ENCODE data around the gene SNX21.
"Not testable (repeated sequence)": the region's sequence is repeated elsewhere in the genome, so short reads cannot be mapped to it uniquely, and the experiment has no call there.

SNX21 gene

DNA sequence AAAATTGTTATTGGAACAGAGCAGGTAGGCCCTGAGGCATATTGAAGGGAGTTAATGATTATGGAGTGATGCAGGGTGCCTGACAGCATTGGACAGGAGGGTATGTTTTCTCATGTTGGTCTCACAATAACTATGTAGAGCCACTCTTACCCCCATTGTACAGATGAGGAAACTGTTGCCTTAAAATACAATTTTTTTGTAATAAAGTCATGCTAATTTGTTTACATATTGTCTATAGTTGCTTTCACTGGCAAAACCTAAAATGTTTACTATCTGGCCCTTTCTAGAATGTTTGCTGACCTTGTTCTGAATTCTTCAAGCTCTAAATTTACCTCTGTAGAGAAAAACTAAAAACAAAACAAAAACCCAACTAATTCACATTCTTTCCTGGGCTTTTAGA is 17.9 kb downstream of the SNX21 start:
- no peak for DNase-seq

DNA sequence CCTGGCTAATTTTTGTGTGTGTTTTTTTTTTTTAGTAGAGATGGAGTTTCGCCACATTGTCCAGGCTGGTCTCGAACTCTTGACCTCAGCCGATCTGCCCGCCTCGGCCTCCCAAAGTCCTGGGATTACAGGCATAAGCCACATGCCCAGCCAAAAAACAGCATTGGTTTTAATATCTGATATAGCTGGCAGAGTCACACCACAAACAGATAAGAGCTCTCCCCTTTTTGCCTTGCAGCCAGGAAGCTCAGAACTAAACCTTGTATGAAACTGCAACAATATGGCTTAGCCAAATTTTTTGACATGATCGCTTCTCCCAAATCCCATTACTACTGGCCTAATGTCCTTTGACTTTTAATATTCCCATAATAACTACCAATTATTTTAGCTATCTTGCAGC is 18.7 kb downstream of the SNX21 start:
- no peak for DNase-seq

DNA sequence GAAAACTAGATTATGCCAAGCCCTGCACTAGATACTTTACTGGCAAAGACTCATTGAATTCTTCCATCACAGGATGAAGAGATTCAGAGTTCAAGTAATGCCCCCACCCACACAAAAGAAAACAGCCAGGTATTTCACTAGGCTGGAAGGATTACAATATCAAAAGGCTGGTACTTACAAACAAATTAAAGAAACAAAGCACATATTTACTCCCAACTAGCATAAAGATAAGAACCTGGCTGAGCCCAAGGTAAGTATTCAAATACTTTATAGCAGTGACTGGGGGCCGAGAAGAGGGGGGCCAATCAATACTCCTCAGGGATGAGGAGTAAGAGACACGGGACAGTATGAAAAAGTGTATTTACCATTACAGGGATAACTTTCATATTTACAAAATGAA is 19.9 kb downstream of the SNX21 start:
- no peak for DNase-seq

DNA sequence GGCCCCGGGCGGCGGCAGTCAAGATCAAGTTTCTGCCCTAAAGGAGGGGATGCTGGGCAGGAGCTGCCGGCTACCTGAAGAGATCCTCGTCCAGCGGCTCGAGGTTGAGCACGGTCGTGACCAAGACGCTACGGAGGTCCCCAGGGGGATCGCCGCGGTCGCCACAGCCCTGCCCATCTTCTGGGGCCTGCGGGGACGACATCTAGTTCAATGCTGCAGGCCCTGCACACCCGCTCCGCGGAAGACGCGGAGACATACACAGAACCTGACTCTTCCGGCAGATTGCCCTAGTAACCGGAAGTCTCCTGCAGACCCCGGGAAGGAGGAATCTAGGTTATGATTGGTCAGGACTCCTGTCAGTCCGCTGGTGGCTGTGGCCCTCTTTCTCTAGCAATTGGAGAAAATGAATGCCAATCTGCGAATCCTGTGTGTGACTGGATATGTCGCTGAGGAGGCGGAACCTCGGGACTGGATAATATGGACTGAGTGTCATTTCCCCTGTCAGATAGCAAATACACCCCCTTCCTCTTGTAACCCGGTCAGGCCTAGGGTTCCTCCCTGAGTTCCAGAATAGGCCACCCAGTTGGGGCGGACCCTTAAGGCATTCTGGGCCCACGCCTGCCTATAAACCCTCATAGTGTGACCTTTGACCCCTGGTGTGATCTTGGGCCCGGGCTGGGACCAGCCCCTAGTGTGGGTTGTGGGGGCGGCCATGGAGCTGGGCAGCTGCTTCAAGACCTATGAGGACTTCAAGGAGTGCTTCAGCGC is 23.7 kb downstream of the SNX21 start, which contains the start of the genes ACOT8 and ZSWIM3:
Gene ACOT8 (minus strand): TSS at position 279 of the 768 bp plus-strand sequence. CDS start 77 bp downstream, at position 202.
Gene ZSWIM3 (plus strand): TSS at position 501 of the 768 bp plus-strand sequence. CDS start 212 bp downstream, at position 713.
- DNase-seq: peak; percentile 84 to 92

DNA sequence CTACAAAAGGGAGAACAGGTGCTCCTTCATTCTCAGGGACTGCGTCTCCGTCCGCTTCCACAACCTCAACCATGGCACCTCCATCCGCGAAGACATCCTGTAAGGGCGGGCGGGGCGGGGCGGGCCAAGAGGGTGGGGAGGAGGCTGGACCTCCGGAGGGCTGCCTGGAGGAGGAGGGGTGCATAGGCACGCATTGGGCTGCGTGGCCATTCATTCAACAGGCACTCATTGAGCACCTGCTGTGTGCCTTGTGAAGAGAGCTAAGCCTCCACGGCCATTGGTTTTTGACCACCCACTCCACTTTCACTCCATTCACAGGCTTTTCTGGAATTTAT is 24.2 kb downstream of the SNX21 start:
- DNase-seq: peak in 1 of 2 donors; percentile 32

DNA sequence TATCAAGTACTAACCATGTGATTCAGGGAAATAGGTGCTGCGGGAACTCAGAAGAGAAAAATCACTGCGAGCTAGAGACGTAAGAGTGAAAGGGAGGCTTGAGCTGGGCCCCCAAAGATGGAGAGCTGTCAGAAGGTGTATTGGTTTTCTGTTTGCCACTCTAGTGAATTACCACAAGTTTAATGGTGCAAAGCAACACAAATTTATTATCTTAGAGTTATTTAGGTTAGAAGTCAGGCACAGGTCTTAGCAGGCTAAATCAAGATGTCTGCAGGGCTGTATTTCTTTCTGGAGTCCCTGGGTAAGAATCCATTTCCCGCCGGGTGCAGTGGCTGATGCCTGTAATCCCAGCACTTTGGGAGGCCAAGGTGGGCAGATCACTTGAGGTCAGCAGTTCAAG is 26.3 kb downstream of the SNX21 start:
- no peak for DNase-seq

DNA sequence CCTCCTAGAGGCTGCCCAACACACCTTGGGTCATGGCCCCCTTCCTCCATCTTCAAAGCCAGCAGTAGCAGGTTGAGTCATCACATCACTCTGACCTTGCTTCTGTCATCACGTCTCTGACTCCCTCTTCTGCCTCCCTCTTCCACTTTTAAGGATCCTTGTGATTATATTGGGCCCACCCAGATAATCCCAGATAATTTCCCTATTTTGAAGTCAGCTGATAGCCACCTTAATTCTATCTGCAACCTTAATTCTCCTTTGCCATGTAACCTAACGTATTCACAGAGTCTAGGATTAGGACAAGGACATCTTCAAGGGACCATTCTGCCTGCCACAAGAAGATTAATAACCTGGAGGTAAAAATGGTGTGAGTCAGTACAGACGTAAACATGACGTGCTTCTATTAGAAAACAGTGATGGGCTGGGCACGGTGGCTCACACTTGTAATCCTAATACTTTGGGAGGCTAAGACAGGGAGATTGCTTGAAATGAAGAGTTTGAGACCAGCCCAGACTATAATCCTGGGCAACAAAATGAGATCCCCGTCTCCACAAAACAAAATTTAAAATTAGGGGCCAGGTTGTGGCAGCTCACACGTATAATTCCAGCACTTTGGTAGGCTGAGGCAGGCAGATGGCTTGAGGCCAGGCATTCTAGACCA is 27.1 kb downstream of the SNX21 start:
- no peak for DNase-seq

DNA sequence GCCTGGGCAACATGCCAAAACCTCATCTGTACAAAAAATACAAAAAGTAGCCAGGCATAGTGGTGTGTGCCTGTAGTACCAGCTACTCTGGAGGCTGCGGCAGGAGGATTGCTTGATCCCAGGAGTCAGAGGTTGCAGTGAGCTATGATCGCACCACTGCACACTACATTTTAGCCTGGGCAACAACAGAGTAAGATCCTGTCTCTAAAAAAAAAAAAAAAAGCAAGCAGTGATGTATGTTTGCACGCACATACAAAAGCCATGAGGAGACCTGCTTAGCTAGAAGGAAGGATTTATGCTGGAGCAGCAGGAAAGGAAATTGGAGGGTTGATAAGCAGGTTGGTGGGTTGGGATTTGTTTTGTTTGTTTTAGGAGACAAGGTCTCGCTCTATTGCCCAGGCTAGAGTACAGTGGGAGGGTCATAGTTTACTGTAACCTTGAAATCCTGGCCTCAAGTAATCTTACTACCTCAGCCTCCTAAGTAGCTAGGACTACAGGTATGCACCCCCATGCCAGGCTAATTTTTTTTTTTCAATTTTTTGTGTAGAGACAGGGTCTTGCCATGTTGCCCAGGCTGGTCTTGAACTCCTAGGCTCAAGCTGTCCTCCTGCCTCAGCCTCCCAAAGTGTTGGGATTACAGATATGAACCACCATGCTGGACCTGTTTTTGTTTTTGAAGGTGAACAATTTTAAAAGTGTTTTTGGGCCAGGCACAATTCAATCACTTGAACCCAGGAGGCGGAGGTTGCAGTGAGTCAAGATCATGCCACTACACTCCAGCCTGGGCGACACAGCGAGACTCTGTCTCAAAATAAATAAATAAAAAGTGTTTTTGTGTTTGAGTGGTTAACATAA is 27.8 kb downstream of the SNX21 start:
- DNase-seq: no peak

DNA sequence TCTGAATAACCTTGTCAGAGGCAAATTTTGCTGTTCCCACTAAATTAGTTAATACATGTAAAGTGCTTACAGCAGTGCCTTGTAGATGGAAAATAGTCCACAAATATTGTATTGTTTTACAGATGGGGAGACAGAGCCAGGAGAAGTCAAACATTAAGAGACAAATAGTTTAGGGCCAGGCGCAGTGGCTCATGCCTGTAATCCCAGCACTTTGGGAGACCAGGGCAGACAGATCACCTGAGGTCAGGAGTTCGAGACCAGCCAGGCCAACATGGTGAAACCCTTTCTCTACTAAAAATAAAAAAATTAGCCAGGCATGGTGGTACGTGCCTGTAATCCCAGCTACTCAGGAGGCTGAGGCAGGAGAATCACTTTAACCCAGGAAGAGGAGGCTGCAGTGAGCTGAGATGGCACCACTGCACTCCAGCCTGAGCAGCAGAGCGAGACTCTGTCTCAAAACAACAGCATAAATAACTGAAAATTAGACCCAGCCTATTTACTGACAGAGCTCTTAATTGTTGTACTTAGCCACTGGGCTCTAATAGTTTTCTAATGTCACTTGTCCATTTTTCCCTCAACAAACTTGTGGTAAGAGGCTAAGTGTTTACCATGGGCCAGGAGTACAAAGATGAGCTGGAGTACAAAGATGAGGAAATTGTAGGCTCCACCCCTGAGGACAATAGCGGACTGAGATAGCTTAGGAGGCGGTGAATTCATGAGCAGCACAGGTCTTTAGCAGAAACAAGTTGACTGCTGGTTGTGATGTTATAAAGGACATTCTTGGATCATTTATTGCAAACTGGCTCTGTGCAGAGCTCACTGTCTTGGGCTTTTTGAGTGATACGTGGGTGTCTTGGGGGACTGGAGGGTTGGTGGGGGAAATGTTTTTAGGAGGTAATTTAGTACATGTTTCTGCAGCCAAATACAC is 30.2 kb downstream of the SNX21 start:
- no peak for DNase-seq

DNA sequence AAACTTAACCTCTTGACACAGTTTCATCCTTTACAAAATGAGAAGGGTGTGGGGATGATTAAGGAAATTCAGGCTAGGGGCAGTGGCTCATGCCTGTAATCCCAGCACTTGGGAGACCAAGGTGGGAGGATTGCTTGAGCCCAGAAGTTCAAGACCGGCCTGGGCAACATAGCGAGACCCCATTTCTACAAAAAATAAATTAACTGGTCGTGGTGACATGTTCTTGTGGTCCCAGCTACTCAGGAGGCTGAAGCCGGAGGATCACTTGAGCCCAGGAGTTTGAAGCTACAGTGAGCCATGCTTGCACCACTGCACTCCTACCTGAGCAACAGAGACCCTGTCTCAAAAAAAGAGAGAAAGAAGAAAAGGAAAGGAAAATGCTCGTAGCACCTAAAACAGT is 32.9 kb downstream of the SNX21 start:
- DNase-seq: no peak

DNA sequence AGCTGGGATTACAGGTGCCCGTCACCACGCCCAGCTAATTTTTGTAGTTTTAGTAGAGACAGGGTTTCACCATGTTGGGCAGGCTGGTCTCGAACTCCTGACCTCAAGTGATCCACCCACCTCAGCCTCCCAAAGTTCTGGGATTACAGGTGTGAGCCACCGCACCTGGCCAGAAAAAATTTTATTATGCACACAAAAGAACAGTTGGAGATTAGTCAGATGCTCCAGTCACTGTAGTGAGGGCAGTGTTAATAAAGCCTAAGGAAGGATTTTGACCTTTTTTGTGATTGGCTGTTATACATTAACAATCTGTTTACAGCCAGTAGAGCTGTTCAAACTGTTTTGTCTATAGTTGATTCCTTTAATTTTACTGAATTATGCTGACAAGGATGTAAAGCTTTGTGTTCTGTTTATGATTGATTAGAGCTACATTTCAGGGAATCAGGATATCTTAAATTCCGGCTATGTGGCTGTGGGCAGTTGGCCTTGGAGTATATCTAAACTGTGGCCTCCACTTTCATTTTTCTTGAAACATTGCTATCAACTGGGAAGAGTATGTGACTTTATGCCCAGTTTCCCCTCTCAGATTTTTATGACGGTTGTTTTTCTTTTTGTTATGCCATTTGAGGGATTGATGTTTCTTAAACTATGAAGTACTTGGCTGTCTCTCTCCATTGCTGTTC is 33.7 kb downstream of the SNX21 start:
- no peak for DNase-seq

DNA sequence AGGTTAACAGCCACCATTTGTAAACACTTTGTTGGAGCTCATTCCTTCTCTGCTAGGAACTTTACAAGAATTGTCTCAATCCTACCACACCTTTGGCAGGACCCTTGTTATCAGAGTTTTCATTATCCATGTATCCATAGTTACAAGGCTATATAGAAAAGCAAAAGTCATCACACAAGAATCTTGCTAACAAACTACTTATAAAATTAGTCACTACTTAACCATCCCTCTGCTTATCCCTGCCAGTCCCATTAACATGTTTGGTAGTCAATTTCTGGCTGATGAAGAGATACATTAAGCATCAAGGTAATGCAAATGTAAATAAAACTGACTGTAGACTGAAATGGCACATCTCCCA is 34.2 kb downstream of the SNX21 start:
- DNase-seq: no peak

DNA sequence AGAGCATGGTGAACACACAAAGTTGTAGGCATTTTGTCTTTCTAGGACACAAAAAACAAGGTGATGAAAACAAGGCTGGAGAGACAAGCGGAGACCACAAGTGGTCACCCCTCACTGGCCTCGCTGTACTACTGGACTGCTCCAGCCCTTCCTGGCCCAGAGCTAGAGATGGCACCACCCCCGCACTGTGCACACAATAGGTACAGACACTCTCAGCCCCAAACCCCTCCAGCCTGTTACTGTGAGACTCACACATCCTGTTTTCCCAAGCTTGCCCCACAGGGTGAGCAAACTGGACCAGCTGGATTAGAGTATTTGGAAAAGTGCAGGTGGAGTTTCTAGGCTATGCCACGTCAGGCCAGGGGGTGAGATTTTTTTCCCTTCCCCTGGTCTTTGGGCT is 39.0 kb downstream of the SNX21 start:
- DNase-seq: no peak

DNA sequence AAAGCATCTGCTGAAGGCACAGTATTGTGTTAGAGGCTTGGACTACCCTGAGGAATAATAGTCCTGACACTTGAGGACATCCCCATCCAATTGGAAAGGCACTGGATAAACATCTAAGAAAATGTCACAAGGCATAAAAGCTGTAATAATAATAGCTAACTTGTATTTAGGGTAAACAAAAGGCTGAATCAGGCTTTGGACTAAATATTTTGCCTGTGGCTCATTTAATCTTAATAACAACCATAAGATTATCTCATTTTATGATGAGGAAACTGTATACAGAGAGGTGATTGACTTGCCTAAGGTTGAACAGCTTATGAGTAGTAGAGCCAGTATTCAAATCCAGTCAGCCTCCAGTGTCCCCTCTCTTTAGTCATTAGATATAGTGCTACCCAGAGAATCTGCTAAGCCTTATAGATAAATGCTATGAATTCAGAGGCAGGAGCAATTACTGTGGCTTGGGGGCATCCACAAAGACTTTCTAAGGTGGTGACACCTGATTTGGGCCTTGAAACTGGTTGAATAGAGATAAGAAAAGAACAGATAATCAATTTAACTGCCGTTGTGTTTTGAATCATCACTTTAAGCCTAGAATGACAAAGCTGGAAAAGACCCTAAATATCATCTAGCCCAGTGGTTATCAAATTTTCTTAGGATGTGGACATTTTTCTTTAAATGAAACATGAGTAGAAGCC is 40.0 kb downstream of the SNX21 start:
- no peak for DNase-seq

DNA sequence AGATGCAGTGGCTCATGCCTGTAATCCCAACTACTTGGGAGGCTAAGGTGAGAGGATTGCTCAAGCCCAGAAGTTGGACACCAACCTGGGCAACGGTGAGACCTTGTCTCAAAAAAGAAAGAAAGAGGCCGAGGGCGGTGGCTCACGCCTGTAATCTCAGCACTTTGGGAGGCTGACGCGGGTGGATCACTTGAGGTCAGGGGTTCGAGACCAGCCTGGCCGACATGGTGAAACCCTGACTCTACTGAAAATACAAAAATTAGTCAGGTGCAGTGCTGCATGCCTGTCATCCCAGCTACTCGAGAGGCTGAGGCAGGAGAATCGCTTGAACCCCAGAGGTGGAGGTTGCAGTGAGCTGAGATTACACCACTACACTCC is 40.5 kb downstream of the SNX21 start:
- DNase-seq: not testable (repeated sequence)

DNA sequence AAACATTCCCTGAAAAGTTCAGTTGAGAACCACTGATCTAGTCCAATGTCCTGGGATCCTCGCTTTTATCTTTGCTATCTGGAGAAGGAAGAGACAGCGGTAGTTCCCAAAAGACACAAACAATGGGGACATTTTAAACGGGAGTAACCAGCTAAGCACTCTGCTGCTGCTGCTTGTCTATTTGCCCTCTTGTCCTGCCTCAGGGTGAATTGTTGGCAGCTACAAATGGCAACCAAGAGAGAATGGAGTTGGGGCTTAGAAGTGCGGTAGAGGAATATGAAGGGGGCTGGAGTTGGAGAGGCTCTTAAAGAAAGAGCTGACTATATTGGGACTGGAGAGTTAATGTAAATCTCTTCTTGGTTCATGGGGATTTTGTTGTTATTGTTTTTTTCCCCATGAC is 41.0 kb downstream of the SNX21 start:
- DNase-seq: no peak

DNA sequence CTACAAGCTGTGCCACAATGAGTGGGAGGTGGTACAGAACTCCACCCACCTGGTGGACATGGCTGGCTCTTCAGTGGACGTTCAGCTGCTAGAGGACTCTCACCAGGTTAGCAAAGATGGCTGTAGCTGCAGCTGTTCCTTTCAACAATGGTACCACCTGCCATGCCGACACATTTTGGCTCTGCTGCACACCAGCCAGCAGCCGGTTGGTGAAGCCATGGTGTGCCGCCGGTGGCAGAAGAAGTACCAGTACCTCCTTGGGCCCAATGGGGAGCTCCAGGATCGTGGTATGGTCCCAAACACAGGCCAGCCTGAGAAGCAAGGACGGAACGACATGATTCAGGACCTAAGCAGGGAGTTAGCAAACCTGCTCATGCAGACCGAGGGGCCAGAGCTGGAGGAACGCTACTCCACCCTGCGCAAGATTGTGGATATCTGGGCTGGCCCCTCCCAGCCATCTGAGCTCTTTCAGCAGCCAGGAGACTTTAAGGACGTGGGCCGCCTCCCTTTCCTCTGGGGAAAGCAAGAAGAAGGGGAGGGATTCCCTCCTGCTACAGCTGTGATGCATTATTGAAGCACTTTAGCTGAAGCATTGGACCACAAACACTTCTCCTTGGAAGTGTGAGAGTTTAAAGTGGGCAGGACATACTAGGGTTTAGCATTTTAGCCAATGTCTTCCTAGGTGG is 44.6 kb downstream of the SNX21 start:
- no peak for DNase-seq

DNA sequence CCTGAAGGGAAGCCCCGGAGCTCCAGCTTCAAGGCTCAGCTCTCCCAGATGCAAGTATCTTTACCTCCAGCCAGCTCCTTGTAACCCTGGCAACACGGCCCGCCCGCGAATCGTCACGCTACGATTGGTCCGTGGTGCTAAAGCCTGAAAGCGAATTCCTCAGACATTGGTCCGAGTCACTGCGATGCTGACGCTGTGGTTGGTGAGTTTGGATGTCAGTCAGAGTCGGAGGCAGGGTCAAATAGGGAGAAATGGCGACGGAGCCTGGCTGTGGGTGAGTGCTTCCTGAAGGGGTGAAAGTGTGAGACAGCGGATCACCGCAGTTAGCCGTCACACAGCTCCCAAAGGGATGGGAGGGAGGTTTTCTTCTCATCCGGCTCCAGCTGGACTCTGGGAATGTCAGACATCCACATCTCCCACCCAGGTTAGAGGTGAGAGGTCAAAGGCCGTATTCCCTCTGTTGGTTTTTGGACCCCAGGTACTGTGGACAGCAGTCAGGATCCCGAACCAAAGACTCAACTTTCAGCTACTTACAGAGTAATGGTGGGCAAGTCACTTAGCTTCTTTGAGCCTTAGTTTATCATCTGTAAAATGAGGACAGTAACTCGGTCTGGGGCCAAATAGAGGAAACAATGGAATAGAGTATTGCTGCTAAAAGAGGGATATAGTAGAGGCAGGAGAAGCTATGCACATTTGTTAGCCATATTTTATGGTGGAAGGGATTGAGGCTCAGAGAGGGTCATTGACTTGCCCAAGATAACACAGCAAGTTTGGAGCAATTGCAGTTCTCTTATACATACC is 47.6 kb downstream of the SNX21 start, which contains the start of gene ZSWIM1:
Gene ZSWIM1 (plus strand): TSS at position 240 of the 801 bp plus-strand sequence. CDS start 1,366 bp downstream, outside the sequence.
- peak; percentile 97 to 99 for DNase-seq

DNA sequence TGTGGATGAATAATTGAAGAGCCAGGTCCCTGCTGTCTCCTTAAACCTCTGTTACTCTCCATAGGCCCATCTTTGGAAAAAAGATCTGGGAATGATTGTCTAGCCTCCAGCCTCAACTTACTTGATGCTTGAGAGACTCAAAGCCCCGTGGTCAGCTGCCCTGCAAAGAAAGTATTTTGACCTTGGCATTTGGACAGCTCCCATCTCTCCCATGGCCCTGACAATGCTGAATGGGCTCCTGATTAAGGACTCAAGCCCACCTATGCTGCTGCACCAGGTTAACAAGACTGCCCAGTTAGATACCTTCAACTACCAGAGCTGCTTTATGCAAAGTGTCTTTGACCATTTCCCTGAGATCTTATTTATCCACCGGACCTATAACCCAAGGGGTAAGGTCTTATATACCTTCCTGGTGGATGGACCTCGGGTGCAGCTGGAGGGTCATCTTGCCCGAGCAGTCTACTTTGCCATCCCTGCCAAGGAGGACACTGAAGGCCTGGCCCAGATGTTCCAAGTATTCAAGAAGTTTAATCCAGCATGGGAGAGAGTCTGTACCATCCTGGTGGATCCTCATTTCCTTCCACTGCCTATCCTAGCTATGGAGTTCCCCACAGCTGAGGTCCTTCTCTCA is 49.0 kb downstream of the SNX21 start:
- no peak for DNase-seq

Measured in stimulated activated CD4-positive, alpha-beta T cell treated with anti-CD3 and anti-CD28 coated beads, Interleukin-2, amount 100 ng/mL, for 48 hours (primary cell).